Measurements from ENCODE around the gene P2RY1.

Gene P2RY1

DNA sequence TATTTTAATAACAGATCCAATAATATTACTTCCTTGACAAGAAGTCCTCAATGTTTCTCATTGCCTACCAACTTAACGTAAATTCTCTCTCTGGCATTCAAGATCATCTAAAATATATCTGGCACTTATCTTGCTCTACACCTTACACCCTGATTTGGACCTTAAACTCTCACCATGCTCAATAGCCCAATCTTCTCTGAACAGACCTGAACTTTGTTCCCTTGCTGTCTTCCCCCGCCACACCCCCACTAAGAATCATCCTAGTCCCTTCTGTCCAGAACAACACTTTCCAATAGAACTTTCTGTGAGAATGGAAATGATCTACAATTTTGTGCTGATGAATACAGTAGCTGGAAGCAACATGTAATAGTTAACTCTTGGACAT lies 44.9 kb downstream of the P2RY1 start:
- ChIA-PET CTCF (no interaction called here), POLR2A (no interaction called here)
- Histone ChIP-seq H3K4me3 (ENCODE audit: low read depth, low read length) (no peak overlapping the region), H3K9me3 (ENCODE audit: control insufficient read depth, insufficient read depth, low read depth, low read length) (no peaks in the 10 kb centered on the region), H3K27ac (ENCODE audit: extremely low read depth, low read depth, low read length) (no peak overlapping the region), H3K36me3 (ENCODE audit: control insufficient read depth in 2 of 2, insufficient read depth in 1 of 2, low read length in 2 of 2) (no peaks in the 10 kb centered on the region), H3K4me1 (ENCODE audit: control insufficient read depth, insufficient read depth, low read length) (no peaks in the 10 kb centered on the region)
- TF ChIP-seq ZNF596 (tag by site-specific recombination; IDR thresholded peaks at IDR 0.05) (no peak), ZNF311 (tag by site-specific recombination; IDR thresholded peaks at IDR 0.05; ENCODE audit: borderline replicate concordance) (no peak)
- TF ChIP-seq, protein P1, sequence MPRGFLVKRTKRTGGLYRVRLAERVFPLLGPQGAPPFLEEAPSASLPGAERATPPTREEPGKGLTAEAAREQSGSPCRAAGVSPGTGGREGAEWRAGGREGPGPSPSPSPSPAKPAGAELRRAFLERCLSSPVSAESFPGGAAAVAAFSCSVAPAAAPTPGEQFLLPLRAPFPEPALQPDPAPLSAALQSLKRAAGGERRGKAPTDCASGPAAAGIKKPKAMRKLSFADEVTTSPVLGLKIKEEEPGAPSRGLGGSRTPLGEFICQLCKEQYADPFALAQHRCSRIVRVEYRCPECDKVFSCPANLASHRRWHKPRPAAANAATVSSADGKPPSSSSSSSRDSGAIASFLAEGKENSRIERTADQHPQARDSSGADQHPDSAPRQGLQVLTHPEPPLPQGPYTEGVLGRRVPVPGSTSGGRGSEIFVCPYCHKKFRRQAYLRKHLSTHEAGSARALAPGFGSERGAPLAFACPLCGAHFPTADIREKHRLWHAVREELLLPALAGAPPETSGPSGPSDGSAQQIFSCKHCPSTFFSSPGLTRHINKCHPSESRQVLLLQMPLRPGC (tag by site-specific recombination; IDR thresholded peaks at IDR 0.05), result no peak

DNA sequence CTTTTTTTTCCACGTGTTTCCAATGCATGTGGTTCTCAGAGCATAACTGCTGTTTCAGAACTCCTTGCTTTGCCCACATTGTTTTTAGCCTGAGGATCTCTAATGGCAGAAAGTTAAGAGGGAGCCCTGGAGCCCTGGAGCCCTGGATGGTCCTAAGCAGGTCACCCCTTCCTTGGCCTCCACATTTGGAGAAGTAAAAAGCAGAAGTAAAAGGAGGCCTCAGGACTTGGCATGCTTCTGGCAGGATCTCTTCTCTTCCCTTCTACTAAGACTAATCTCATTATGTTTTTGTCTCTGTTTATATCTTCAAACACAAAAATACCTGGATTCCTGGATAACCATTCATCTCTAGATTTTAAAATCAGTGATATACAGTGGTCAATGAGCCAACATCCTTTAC lies 50.1 kb downstream of the P2RY1 start:
- Histone ChIP-seq H3K36me3 (ENCODE audit: control insufficient read depth in 2 of 2, insufficient read depth in 1 of 2, low read length in 2 of 2) (no peaks in the 10 kb centered on the region), H3K9me3 (ENCODE audit: control insufficient read depth, insufficient read depth, low read depth, low read length) (no peaks in the 10 kb centered on the region), H3K4me3 (ENCODE audit: low read depth, low read length) (no peak overlapping the region), H3K4me1 (ENCODE audit: control insufficient read depth, insufficient read depth, low read length) (no peaks in the 10 kb centered on the region), H3K27ac (ENCODE audit: extremely low read depth, low read depth, low read length) (no peak overlapping the region)
- POLR2A ChIA-PET, result no interaction called here
- no peak for TF ChIP-seq KLF16 (tag by site-specific recombination; IDR thresholded peaks at IDR 0.05)
- TF ChIP-seq, protein P2, sequence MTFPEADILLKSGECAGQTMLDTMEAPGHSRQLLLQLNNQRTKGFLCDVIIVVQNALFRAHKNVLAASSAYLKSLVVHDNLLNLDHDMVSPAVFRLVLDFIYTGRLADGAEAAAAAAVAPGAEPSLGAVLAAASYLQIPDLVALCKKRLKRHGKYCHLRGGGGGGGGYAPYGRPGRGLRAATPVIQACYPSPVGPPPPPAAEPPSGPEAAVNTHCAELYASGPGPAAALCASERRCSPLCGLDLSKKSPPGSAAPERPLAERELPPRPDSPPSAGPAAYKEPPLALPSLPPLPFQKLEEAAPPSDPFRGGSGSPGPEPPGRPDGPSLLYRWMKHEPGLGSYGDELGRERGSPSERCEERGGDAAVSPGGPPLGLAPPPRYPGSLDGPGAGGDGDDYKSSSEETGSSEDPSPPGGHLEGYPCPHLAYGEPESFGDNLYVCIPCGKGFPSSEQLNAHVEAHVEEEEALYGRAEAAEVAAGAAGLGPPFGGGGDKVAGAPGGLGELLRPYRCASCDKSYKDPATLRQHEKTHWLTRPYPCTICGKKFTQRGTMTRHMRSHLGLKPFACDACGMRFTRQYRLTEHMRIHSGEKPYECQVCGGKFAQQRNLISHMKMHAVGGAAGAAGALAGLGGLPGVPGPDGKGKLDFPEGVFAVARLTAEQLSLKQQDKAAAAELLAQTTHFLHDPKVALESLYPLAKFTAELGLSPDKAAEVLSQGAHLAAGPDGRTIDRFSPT (tag by site-specific recombination; IDR thresholded peaks at IDR 0.05), result no peak
- CTCF ChIA-PET, result no interaction called here
